ENCODE data around the gene AUTS2.

Gene AUTS2

GRCh38 chr7:69959789-69960499, 361.7 kb downstream of the AUTS2 start:
- DNase-seq: peak; percentile 38

- no peak for DNase-seq
These were observed 363.2 kb downstream of the AUTS2 start for GRCh38 chr7:69961436-69961835.

GRCh38 chr7:69962186-69963065, 364.2 kb downstream of the AUTS2 start:
- peak; percentile 6 for DNase-seq

GRCh38 chr7:69963393-69963792, 365.1 kb downstream of the AUTS2 start:
- no peak for DNase-seq

GRCh38 chr7:69966766-69967591, 368.7 kb downstream of the AUTS2 start:
- DNase-seq: no peak

- DNase-seq: no peak
These were observed 369.6 kb downstream of the AUTS2 start for GRCh38 chr7:69967689-69968450.

- no peak for DNase-seq
These were observed 370.8 kb downstream of the AUTS2 start for GRCh38 chr7:69968969-69969556.

- no peak for DNase-seq
These were observed 383.4 kb downstream of the AUTS2 start for GRCh38 chr7:69981646-69982045.

- DNase-seq: no peak
These were observed 383.9 kb downstream of the AUTS2 start for GRCh38 chr7:69982197-69982596.

GRCh38 chr7:69989551-69989950, 391.3 kb downstream of the AUTS2 start:
- no peak for DNase-seq

- no peak for DNase-seq
These were observed 394.7 kb downstream of the AUTS2 start for GRCh38 chr7:69992938-69993337.

- DNase-seq: no peak
These were observed 395.9 kb downstream of the AUTS2 start for GRCh38 chr7:69994218-69994617.

- no peak for DNase-seq
These were observed 396.7 kb downstream of the AUTS2 start for GRCh38 chr7:69994886-69995542.

GRCh38 chr7:69996121-69996520, 397.8 kb downstream of the AUTS2 start:
- DNase-seq: no peak

GRCh38 chr7:70000737-70001348, 402.6 kb downstream of the AUTS2 start:
- DNase-seq: peak; percentile 96

GRCh38 chr7:70005480-70005879, 407.2 kb downstream of the AUTS2 start:
- DNase-seq: no peak

GRCh38 chr7:70005891-70006260, 407.6 kb downstream of the AUTS2 start:
- DNase-seq: no peak

- DNase-seq: peak; percentile 41
These were observed 408.1 kb downstream of the AUTS2 start for GRCh38 chr7:70006261-70006920.

- DNase-seq: no peak
These were observed 410.2 kb downstream of the AUTS2 start for GRCh38 chr7:70008466-70008865.

- no peak for DNase-seq
These were observed 416.4 kb downstream of the AUTS2 start for GRCh38 chr7:70014472-70015177.
